Upper lobe of left lung (tissue), 6 donors: ENCODE measurements around the gene FAM174C. TPM values are rescaled to one million over a fixed set of nuclear protein-coding genes. Genes with fewer than 3 reads are reported as not detected.

Experiments
- ATAC-seq, 2 donors: fragments of 200-7000 bp; cut with Tn5 transposase; one replicate each; pipeline ENCODE4 v1.9.1; 2022; ENCODE audit warnings: mild to moderate bottlenecking in 2 of 2, moderate library complexity in 2 of 2; ENCODE audit not compliant: low FRiP score in 2 of 2
- DNase-seq, 2 donors: peaks; one replicate each; pipeline ENCODE4 v3.0.0-alpha.2; 2019 to 2020
- H3K27ac ChIP-seq, 4 donors: fragments of 200-600 bp; sonication (generic); one replicate each; pipeline ENCODE4 v1.5.1; 2016 to 2019
- H3K27me3 ChIP-seq, 4 donors: fragments of 200-600 bp; sonication (generic); one replicate each; pipeline ENCODE4 v1.5.1; 2017 to 2019
- H3K36me3 ChIP-seq, 4 donors: fragments of 200-600 bp; sonication (generic); one replicate each; pipeline ENCODE4 v1.5.1; 2016 to 2019
- H3K4me1 ChIP-seq, 4 donors: fragments of 200-600 bp; sonication (generic); one replicate each; pipeline ENCODE4 v1.5.1; 2018 to 2019
- H3K4me3 ChIP-seq, 4 donors: fragments of 200-600 bp; sonication (generic); one replicate each; pipeline ENCODE4 v1.5.1; 2017 to 2019; ENCODE audit warnings: mild to moderate bottlenecking in 2 of 4, moderate library complexity in 1 of 4
- H3K9me3 ChIP-seq, 4 donors: fragments of 200-600 bp; sonication (generic); one replicate each; pipeline ENCODE4 v1.5.1; 2018 to 2019
- EP300 ChIP-seq, 4 donors: sonication (generic); formaldehyde crosslinking; IDR thresholded peaks; one replicate each; pipeline ENCODE4 v1.5.1; 2017; ENCODE audit warnings: antibody characterized with exemption in 4 of 4, control low read depth in 2 of 4
- POLR2A ChIP-seq, 4 donors: fragments of 450-650 bp; IDR thresholded peaks; one replicate each; pipeline ENCODE4 v1.5.1; 2016 to 2017; ENCODE audit warnings: antibody characterized with exemption in 4 of 4, mild to moderate bottlenecking in 2 of 4
- POLR2AphosphoS5 ChIP-seq, 2 donors: sonication (generic); formaldehyde crosslinking; IDR thresholded peaks; one replicate each; pipeline ENCODE4 v1.5.1; 2017; ENCODE audit warnings: antibody characterized with exemption in 2 of 2
- WGBS, 2 donors: methylation state at CpG; one replicate each; pipeline ENCODE4 v1.1.5; 2017 to 2018; 5-methylcytosine and 5-hydroxymethylcytosine counted together
- total RNA-seq, 6 donors: library from RNA; depleted of rRNA in 4 of 6; stranded (reverse); fragments of >200 nt in 4 of 6; gene quantifications; one replicate each; pipeline versions ENCODE4 v1.1.0 to v1.2.1, GENCODE V29; 2016 to 2021
- TF ChIP-seq, protein P1 (sequence below), 6 experiments: fragments of 450-650 bp in 4 of 6; fragments of 200-600 bp in 2 of 6; sonication (generic) in 2 of 6; IDR thresholded peaks; one replicate each; pipeline ENCODE4 v1.5.1; 2016 to 2019; ENCODE audit warnings: antibody characterized with exemption in 6 of 6
- donor health status: DM: no; HTN: no; CAD: no; lungs with moderate emphysema.
- donor health status: DM: no; HTN: yes; CAD: no; lungs with severe emphysema.

The FAM174C gene
- 10 to 100 TPM; 43.0 to 85.3 (median 59.6) TPM for total RNA-seq

DNA sequence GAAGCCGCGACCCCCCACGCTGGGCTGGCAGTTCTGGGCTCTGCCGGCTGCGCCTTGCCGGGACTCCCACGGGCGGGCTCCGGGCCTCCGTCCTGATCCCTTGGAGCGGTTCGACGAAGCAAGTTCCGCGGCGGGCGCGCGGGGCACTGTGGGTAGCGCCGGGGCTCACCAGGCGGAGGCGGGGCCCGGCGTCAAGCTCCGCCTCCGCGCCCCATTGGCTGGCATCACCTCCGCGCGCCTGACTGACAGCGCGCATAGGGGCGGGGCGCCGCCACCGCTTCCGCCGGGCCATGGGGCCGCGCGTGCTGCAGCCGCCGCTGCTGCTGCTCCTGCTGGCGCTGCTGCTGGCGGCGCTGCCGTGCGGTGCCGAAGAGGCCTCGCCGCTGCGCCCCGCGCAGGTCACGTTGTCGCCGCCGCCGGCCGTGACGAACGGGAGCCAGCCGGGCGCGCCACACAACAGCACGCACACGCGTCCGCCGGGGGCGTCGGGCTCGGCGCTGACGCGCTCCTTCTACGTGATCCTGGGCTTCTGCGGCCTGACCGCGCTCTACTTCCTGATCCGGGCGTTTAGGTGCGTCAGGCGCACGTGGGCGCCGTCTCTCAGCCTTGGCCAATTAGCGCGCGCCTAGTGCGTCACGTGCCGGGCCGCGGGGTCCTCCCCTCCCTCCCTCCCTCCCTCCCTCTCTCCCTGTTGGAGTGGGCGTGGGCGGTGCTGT is at the start of gene FAM174C:
FAM174C (plus strand) TSS at position 271 of the 716 bp plus-strand sequence; CDS start at position 291, 20 bp downstream.
- DNase-seq, result peak; percentile 95 to 99
- H3K9me3 ChIP-seq, result no peaks in the 10 kb centered on the region
- peak; percentile 91 to 94 for ATAC-seq
- peak within 1 kb of the TSS; percentile 60 to 72 (median 69) for H3K4me3 ChIP-seq
- WGBS, 2 donors, result 0% methylated on average over 41 of the region's 98 CpGs; no CpG with 5 or more reads in 1 of the 2 donors
- H3K27me3 ChIP-seq, result no peaks in the 10 kb centered on the region
- peaks cover 57 to 65% (median 57%) of the 10 kb centered on the region in 4 donors for H3K4me1 ChIP-seq
- peak within 1 kb of the TSS; percentile 92 to 99 (median 97) for H3K27ac ChIP-seq
- TF ChIP-seq POLR2AphosphoS5 (IDR thresholded peaks at IDR 0.05), result peak in 1 of 2 donors; percentile 59
- TF ChIP-seq, protein P1, sequence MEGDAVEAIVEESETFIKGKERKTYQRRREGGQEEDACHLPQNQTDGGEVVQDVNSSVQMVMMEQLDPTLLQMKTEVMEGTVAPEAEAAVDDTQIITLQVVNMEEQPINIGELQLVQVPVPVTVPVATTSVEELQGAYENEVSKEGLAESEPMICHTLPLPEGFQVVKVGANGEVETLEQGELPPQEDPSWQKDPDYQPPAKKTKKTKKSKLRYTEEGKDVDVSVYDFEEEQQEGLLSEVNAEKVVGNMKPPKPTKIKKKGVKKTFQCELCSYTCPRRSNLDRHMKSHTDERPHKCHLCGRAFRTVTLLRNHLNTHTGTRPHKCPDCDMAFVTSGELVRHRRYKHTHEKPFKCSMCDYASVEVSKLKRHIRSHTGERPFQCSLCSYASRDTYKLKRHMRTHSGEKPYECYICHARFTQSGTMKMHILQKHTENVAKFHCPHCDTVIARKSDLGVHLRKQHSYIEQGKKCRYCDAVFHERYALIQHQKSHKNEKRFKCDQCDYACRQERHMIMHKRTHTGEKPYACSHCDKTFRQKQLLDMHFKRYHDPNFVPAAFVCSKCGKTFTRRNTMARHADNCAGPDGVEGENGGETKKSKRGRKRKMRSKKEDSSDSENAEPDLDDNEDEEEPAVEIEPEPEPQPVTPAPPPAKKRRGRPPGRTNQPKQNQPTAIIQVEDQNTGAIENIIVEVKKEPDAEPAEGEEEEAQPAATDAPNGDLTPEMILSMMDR (IDR thresholded peaks at IDR 0.05), result peak in 4 of 6 experiments; percentile 38 to 47 (median 40)
- peak in 3 of 4 donors; percentile 72 to 95 (median 80) for TF ChIP-seq POLR2A (IDR thresholded peaks at IDR 0.05)
- peak in 1 of 4 donors; percentile 16 for TF ChIP-seq EP300 (IDR thresholded peaks at IDR 0.05)
- H3K36me3 ChIP-seq, result peaks cover 37 to 64% (median 53%) of the 10 kb centered on the region in 4 donors

DNA sequence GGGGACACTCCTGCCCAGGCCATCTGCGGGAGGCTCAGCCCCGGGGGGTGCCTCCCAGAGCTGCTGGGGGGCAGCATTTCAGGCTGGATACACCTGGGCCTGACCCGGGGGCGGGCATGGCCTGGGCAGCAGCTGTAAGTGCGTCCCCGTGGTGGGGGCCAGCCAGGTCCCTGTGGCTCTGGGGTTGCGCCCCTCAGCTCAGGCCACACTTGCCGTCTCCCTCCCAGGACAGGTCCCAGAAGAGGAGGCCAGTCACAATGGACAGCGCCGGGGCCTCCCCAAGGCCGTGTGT is 49.2 kb upstream of the FAM174C start:
- Histone ChIP-seq H3K36me3 (peaks cover under 1 to 73% (median 56%) of the 10 kb centered on the region in 4 donors), H3K27ac (no peak overlapping the region), H3K9me3 (no peaks in the 10 kb centered on the region), H3K27me3 (no peaks in the 10 kb centered on the region), H3K4me1 (peaks cover 0 to 16% (median 8%) of the 10 kb centered on the region in 4 donors), H3K4me3 (no peak overlapping the region)
- DNase-seq (peak in 1 of 2 donors; percentile 75), ATAC-seq (no peak)
- TF ChIP-seq POLR2AphosphoS5 (IDR thresholded peaks at IDR 0.05), result no peak
- TF ChIP-seq EP300 (IDR thresholded peaks at IDR 0.05), result no peak
- no peak for TF ChIP-seq POLR2A (IDR thresholded peaks at IDR 0.05)
- TF ChIP-seq, protein P1 (IDR thresholded peaks at IDR 0.05), result no peak
- WGBS, 2 donors, result 99% methylated on average over 9 of the region's 11 CpGs; no CpG with 5 or more reads in 1 of the 2 donors

DNA sequence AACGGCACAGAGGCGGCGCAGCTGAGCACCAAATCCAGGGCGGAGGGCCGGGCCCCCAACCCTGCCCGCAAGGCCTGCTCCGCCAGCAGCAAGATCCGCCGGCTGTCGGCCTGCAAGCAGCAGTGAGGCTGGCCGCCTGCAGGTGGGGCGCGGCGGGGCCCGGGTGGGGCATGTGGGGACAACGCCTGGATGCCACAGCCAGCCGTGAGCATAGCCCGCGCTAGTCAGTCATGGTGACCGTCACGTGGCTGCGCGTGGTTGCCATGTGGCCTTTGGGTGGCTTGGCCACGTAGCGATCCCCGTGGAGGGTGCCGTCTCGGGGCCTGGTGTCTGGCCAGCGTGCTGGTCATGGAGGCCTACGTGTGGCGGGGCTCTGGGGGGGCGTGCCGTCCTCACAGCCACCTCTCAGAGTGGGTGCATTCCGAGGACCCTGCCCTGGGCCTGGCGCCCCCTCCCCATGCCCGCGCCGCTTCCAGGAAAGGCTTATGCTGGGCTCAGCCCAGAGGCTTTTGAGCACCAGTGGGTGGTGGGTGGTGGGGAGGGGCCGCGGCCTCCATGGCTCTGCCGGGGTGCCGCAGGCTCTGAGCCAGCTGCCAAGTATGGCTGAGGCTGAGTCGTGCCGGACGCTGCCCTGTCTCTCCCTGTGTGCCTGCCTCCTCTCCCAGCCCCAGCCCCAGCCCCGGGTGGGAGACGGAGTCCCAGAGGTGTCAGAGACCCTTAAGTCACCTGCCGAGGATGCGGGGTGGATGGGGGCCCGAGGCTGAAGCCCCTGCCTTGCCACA is 48.6 kb upstream of the FAM174C start:
- Histone ChIP-seq H3K27me3 (no peaks in the 10 kb centered on the region), H3K27ac (no peak overlapping the region), H3K4me1 (peaks cover 0 to 13% (median 5%) of the 10 kb centered on the region in 4 donors), H3K4me3 (no peak overlapping the region), H3K9me3 (no peaks in the 10 kb centered on the region), H3K36me3 (peaks cover 0 to 68% (median 54%) of the 10 kb centered on the region in 4 donors)
- DNase-seq (peak in 1 of 2 donors; percentile 82), ATAC-seq (no peak)
- TF ChIP-seq POLR2A (IDR thresholded peaks at IDR 0.05) (no peak), EP300 (IDR thresholded peaks at IDR 0.05) (no peak), POLR2AphosphoS5 (IDR thresholded peaks at IDR 0.05) (no peak)
- TF ChIP-seq, protein P1 (IDR thresholded peaks at IDR 0.05), result no peak
- WGBS, 2 donors, result 96 to 100% methylated on average over 8 to 48 of the region's 50 CpGs

DNA sequence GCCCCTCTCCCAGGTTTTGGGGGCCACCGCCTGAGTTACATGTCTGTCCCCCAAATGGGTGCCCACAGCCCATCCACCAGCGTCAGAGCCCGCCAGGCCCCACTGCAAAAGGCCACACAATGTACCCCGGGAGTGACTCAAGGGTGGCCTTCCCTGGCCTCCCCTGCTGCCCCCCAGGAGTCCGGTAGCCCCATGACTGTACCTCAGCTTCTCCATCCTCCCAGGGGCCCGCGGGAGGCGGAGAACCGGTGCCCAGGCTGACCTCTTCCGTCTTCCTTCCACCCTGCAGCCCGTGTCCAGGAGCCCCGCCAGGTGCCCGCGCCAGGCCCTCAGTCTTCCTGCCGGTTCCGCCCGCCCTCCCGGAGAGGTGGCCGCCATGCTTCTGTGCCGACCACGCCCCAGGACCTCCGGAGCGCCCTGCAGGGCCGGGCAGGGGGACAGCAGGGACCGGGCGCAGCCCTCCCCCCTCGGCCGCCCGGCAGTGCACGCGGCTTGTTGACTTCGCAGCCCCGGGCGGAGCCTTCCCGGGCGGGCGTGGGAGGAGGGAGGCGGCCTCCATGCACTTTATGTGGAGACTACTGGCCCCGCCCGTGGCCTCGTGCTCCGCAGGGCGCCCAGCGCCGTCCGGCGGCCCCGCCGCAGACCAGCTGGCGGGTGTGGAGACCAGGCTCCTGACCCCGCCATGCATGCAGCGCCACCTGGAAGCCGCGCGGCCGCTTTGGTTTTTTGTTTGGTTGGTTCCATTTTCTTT is 47.9 kb upstream of the FAM174C start:
- WGBS, 2 donors, result 92 to 95% methylated on average over 37 to 56 of the region's 56 CpGs
- Histone ChIP-seq H3K4me3 (no peak overlapping the region), H3K4me1 (peaks cover 3 to 20% (median 9%) of the 10 kb centered on the region in 4 donors), H3K9me3 (no peaks in the 10 kb centered on the region), H3K27me3 (no peaks in the 10 kb centered on the region), H3K36me3 (peaks cover 0 to 60% (median 48%) of the 10 kb centered on the region in 4 donors), H3K27ac (no peak overlapping the region)
- DNase-seq, result peak in 1 of 2 donors; percentile 83
- ATAC-seq, result no peak
- TF ChIP-seq, protein P1 (IDR thresholded peaks at IDR 0.05), result no peak
- no peak for TF ChIP-seq POLR2AphosphoS5 (IDR thresholded peaks at IDR 0.05)
- no peak for TF ChIP-seq POLR2A (IDR thresholded peaks at IDR 0.05)
- no peak for TF ChIP-seq EP300 (IDR thresholded peaks at IDR 0.05)
